Activated CD4-positive, alpha-beta T cell treated with anti-CD3 and anti-CD28 coated beads, Interleukin-2, amount 50 U/mL, for 24 hours (primary cell): ENCODE measurements around the gene HBA1.
"Not testable (repeated sequence)": the region's sequence is repeated elsewhere in the genome, so short reads cannot be mapped to it uniquely, and the experiment has no call there.

Experiments
- DNase-seq, 2 donors: peaks; one replicate each; pipeline ENCODE4 v3.0.0-alpha.2; 2020; ENCODE audit warnings: low read depth in 1 of 2, low spot score in 1 of 2

HBA1 gene

GRCh38 chr16:159136-159849 lies 17.2 kb upstream of the HBA1 start:
- DNase-seq = no peak

GRCh38 chr16:160242-160641 lies 16.2 kb upstream of the HBA1 start:
- not testable (repeated sequence) for DNase-seq

- DNase-seq = no peak
Measured at GRCh38 chr16:160691-161190, 15.7 kb upstream of the HBA1 start.

- no peak for DNase-seq
Measured at GRCh38 chr16:162271-162991, 14.0 kb upstream of the HBA1 start.

- DNase-seq = not testable (repeated sequence)
Measured at GRCh38 chr16:163139-163538, 13.3 kb upstream of the HBA1 start.

GRCh38 chr16:163696-164095 lies 12.8 kb upstream of the HBA1 start:
- DNase-seq = not testable (repeated sequence)

- DNase-seq = not testable (repeated sequence)
Measured at GRCh38 chr16:164134-164823, 12.2 kb upstream of the HBA1 start.

GRCh38 chr16:164827-165538 lies 11.5 kb upstream of the HBA1 start:
- no peak for DNase-seq

GRCh38 chr16:165539-166374 lies 10.7 kb upstream of the HBA1 start, which contains the start of gene HBM:
Gene HBM (plus strand): TSS chr16:165978. CDS start chr16:165998, 20 bp downstream.
- no peak for DNase-seq

GRCh38 chr16:166375-167121 lies 9.9 kb upstream of the HBA1 start:
- DNase-seq = no peak

GRCh38 chr16:167122-167690 lies 9.3 kb upstream of the HBA1 start:
- DNase-seq = no peak

GRCh38 chr16:168424-168823 lies 8.1 kb upstream of the HBA1 start:
- no peak for DNase-seq

- DNase-seq = no peak
Measured at GRCh38 chr16:169014-169413, 7.5 kb upstream of the HBA1 start.

- not testable (repeated sequence) for DNase-seq
Measured at GRCh38 chr16:170088-170507, 6.4 kb upstream of the HBA1 start.

GRCh38 chr16:170788-171187 lies 5.7 kb upstream of the HBA1 start:
- DNase-seq = no peak

GRCh38 chr16:172374-172941 lies 4.0 kb upstream of the HBA1 start, which contains the start of gene HBA2:
Gene HBA2 (plus strand): TSS chr16:172876. CDS start chr16:172913, 37 bp downstream.
- DNase-seq = not testable (repeated sequence)

- not testable (repeated sequence) for DNase-seq
Measured at GRCh38 chr16:173211-173854, 3.1 kb upstream of the HBA1 start.
